ENCODE measurements around the gene EXTL2. TPM values are rescaled to one million over a fixed set of nuclear protein-coding genes. Genes with fewer than 3 reads are reported as not detected.
"Not testable (repeated sequence)": the region's sequence is repeated elsewhere in the genome, so short reads cannot be mapped to it uniquely, and the experiment has no call there.

The EXTL2 gene
- polyA plus RNA-seq, 1 donor = 24.3 TPM

DNA sequence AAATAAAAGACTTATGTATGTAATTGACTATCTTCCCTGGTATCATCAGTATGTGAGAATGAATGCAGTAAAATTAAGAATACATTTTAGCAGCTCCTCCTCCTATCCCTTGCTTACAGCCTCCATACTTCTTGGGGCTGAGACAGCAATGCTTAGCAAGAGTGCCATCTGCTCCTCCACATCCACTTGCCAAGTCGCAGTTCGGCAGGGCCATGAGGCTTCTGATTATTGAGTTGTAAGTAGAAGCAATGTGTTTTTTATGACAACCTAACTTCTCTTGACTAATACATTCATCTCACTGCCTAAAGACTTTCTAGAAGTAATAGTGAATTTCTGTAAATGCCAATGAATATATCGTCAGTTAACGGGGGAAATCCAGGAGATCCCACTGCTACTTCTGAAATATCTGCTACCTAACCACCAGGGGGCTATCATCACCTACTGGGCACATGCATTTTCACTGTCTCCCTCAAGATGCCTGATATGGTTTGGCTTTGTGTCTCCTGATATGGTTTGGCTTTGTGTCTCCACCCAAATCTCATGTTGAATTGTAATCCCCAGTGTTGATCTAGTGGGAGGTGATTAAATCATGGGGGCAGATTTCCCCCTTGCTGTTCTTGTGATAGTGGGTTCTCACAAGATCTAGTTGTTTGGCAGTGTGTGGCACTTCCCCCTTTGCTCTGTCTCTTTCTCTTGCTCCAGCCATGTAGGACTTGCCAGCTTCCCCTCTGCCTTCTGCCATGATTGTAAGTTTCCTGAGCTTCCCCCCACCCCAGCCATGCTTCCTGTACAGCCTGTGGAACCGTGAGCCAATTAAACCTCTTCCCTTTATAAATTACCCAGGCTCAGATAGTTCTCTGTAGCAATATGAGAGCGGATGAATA, 59.6 kb downstream of the EXTL2 start:
- H3K4me3 ChIP-seq (ENCODE audit: low read length) = no peak overlapping the region
- H3K36me3 ChIP-seq (ENCODE audit: control insufficient read depth, insufficient read depth, low read length) = no peaks in the 10 kb centered on the region
- H3K27ac ChIP-seq (ENCODE audit: low read length) = no peak overlapping the region
- no CpG with 5 or more reads among the region's 6 CpGs for WGBS (ENCODE audit: insufficient coverage, low lambda C conversion rate)
- no peaks in the 10 kb centered on the region for H3K27me3 ChIP-seq (ENCODE audit: control insufficient read depth, insufficient read depth, low read length)
- DNase-seq = no peak
- no peaks in the 10 kb centered on the region for H3K4me1 ChIP-seq (ENCODE audit: control insufficient read depth, insufficient read depth, low read length)
- H3K9me3 ChIP-seq (ENCODE audit: control insufficient read depth, low read depth, low read length) = no peaks in the 10 kb centered on the region

GRCh38 chr1:100832694-100833428, 61.8 kb downstream of the EXTL2 start:
- 95% methylated on average over 2 of the region's 6 CpGs for WGBS (ENCODE audit: insufficient coverage, low lambda C conversion rate)
- H3K27me3 ChIP-seq (ENCODE audit: control insufficient read depth, insufficient read depth, low read length) = no peaks in the 10 kb centered on the region
- H3K4me1 ChIP-seq (ENCODE audit: control insufficient read depth, insufficient read depth, low read length) = no peaks in the 10 kb centered on the region
- no peak for DNase-seq
- no peaks in the 10 kb centered on the region for H3K9me3 ChIP-seq (ENCODE audit: control insufficient read depth, low read depth, low read length)
- no peak overlapping the region for H3K4me3 ChIP-seq (ENCODE audit: low read length)
- no peak overlapping the region for H3K27ac ChIP-seq (ENCODE audit: low read length)
- no peaks in the 10 kb centered on the region for H3K36me3 ChIP-seq (ENCODE audit: control insufficient read depth, insufficient read depth, low read length)

DNA sequence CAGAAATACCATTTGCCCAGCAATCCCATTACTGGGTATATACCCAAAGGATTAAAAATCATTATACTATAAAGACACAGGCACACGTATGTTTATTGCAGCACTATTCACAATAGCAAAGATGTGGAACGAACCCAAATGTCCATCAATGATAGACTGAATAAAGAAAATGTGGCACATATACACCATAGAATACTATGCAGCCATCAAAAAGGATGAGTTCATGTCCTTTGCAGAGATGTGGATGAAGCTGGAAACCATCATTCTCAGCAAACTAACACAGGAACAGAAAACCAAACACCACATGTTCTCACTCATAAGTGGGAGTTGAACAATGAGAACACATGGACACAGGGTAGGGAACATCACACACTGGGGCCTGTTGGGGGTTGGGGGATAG, 69.0 kb downstream of the EXTL2 start:
- not testable (repeated sequence) for H3K36me3 ChIP-seq (ENCODE audit: control insufficient read depth, insufficient read depth, low read length); H3K4me3 ChIP-seq (ENCODE audit: low read length); H3K9me3 ChIP-seq (ENCODE audit: control insufficient read depth, low read depth, low read length); DNase-seq; H3K27ac ChIP-seq (ENCODE audit: low read length); H3K4me1 ChIP-seq (ENCODE audit: control insufficient read depth, insufficient read depth, low read length); H3K27me3 ChIP-seq (ENCODE audit: control insufficient read depth, insufficient read depth, low read length)
- WGBS (ENCODE audit: insufficient coverage, low lambda C conversion rate) = no CpG with 5 or more reads among the region's 2 CpGs

Other genes with a start within 250 kb of the EXTL2 start
- 18.7 TPM for gene VCAM1, start 175.1 kb downstream of the EXTL2 start, polyA plus RNA-seq
- gene SLC30A7, start 1.2 kb upstream of the EXTL2 start, polyA plus RNA-seq = 19.8 TPM
- 39.0 TPM for gene DPH5, start 130.9 kb upstream of the EXTL2 start, polyA plus RNA-seq

Measured in large intestine (tissue), 3 donors.